Fibroblast of upper back skin (primary cell): Measurements from ENCODE around the gene TIPARP.
"Not testable (repeated sequence)": the region's sequence is repeated elsewhere in the genome, so short reads cannot be mapped to it uniquely, and the experiment has no call there.

Experiments used
- DNase-seq: peaks from one replicate; pipeline ENCODE4 v3.0.0-alpha.2; 2013

The TIPARP gene

DNA sequence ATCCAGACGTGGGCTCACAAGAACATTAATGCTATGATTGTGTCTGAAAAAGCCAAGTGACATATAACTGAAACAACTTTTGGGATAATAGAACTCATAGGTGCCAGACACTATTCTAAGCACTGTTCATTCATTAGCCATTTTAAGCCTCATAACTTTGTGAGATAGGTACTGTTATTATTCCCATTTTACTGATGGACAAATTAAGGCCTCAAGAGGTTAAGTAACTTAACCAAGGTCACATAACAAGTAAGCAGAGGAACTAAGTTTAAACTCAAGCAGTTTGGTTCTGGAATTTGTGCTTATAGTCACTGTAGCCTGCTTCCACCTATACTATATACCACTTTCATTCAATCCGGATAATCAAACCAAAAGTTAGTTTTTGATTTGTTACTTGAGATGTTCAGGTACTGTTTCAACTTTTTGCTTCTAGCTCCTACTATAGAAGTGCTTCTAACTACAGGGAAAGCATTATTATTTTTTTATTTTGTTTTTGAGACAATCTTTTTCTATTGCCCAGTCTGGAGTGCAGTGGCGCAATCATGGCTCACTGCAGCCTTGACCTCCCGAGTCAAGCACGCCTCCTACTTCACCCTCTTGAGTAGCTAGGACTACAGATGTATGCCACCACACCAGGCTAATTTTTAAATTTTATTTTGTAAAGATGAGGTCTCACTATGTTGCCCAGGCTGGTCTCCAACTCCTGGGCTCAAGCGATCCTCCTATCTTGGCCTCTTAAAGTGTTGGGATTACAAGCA is 41.9 kb downstream of the TIPARP start:
- no peak for DNase-seq

DNA sequence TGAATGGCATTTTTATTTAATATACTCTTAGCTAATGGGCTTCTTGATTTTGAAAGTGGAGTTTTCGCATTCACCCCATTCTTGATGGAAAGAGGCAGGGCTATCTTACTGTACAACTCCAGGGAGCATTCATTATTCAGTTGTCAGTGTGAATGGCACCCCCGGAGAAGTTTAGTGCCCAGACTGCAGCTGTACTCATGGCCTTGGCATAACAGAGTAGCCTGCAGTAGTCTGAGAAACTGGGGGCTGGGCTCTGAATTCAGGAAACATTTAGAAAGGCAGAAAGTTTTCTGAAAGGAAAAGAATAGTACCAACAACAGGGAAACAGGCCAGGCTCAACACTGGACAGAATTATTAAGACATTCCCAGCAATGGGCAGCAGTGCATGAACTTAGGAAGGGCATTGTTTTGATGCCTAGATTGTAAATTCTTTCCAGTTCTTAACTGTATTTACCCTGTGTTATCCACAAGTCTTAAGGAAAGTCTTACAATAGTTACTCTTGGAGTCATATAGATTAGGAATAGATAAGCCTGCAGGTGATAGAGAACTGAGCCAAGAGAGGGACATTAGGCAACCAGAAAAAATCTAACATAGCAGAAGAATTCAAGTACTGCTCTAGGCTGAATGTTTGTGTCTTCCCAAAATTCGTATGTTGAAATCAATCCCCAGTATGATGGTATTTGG is 44.4 kb downstream of the TIPARP start:
- no peak for DNase-seq

DNA sequence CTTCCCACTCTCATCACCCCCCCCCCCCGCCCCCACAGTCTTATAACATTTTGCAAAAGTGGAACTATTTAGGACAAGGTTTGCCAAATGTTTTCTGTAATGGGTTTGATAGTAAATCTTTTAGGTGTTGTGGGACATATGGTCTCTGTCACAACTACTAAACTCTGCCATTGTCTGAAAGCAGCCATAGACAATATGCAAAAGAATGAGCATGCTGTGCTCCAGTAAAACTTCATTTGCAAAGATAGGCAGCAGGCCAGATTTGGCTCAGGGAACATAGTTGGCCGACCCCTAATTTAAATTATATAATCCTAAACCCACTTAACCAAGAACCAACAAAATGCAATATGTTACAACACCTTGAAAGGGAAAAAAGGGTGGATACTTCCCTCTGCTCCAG is 46.4 kb downstream of the TIPARP start:
- DNase-seq = no peak

GRCh38 chr3:156721687-156722618 is 47.6 kb downstream of the TIPARP start:
- DNase-seq = no peak

GRCh38 chr3:156723182-156723619 is 48.8 kb downstream of the TIPARP start:
- peak; percentile 28 for DNase-seq

DNA sequence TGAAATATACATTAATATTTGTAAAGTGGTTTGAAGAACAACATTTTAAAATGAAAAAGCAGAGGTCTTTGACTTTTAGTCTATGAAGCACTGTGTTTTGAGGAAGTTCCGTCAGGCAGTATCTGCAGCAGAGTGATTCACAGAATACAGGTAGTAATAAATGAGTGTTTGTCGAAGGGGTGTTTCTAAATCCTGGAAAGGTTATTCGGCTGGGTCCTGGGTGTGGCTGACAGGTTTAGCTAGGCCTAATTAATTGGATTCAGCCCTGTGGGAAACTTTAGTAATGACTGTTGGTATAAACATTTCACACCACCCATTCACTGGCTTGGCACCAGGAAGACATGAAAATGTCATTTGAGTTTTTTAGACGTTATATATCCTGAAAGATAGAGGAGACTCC is 51.3 kb downstream of the TIPARP start:
- no peak for DNase-seq

DNA sequence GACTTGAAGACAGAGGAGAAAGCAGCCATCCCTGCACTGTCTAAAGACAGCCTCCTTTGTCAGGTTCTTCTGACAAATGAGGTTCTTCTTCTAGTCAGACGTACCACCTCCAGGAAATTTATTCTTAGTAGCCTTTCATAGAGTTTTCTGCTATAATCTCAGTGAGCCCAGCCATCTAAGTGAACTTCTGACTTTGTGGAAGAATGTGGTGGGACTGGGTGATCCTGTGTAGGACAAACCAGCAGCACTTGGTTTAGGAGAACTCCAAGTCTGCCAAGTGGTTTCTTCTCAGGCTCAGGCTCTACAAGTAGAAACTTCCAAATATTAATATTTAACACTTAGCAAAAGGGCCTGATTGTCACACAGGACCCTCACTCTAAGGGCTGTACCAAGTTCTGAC is 52.1 kb downstream of the TIPARP start:
- DNase-seq = no peak

GRCh38 chr3:156727519-156728205 is 53.3 kb downstream of the TIPARP start:
- no peak for DNase-seq

DNA sequence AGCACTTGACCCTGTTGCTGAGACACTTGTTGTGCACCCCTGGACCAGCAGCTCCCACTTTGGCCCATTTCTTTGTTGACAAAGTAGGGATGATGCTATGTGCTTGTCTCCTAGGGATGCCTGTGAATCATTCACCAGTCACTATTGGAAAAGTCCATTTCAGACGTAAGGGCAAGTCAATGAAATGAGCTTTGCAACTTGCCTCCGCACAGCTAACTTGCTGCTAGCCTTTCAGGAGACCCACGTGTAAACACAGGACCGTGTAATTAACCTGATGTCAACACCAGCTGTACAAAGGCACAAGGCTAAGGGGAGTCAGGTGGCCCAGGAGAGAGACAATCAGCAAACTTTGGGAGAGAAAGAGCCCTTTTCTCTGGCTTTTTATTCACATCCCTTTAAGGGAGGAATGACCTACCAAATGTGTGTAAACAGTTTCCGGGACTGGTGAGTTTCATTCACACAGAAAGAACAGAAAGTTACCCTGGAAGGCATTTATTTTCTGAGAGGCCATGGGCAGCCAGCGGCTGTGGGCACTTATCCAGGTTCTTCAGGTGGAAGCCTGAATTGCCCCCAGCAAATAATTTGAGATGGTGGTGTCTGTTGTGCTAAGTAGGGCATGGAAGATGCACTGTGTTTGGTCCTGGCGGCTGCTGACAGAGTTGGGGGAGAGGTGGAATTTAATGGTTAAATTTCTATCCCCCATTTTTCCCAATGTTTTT is 54.0 kb downstream of the TIPARP start:
- DNase-seq = no peak

DNA sequence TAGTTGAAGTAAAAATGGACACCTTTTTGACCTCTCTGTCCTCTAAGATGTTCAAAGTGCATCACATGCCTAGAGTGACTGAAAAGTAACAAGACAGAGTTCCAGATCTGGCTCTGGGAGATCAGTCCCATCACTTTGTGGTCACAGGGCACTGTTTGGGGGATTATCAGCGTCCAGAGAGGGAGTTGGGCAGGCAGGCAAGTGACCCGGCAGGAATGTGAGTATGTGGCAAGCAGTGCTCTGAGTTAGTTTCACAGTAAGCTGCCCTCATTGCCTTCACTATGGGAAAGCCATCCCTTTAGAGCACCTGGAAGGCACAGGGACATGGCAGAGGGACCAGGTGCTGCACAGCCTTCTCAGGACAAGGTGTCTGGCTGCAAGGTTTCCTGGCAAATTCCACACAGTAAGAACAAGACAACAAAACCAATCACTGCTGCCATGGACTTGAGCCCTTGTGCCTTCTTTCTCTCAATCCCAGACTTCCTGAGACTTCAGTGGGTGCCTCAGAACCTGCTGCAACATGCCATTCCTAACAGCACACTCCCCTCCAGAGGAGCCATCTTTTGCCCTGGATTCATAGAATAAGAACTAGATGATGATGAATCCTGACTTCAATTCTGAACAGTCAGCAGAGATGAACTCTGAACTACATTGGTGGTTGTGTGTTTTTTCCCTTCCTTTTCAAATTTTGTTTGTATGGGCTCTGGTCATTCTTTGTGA is 55.2 kb downstream of the TIPARP start:
- DNase-seq = no peak

- no peak for DNase-seq
Measured at GRCh38 chr3:156731813-156732212, 57.4 kb downstream of the TIPARP start.

DNA sequence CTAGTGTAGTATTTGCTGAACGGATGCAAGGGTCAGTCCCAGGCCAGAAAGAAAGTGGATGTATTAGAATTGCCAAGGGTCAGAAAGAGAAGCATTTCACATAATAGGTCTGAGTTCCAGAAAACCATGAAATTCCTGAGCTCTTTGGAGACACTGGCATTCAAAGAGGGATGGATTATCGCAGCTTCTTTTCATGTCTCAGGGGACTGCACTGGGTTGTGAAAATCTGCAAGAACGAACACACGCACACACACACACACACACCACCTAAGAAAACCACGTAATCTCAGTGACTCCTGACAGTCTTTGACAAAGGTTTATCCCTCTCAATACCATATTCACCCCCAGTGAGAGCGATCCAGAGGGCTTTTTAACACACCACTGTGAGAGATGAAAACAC is 57.9 kb downstream of the TIPARP start:
- DNase-seq = peak; percentile 63

- no peak for DNase-seq
Measured at GRCh38 chr3:156732715-156733421, 58.5 kb downstream of the TIPARP start.

GRCh38 chr3:156734661-156735060 is 60.3 kb downstream of the TIPARP start:
- peak; percentile 66 for DNase-seq

DNA sequence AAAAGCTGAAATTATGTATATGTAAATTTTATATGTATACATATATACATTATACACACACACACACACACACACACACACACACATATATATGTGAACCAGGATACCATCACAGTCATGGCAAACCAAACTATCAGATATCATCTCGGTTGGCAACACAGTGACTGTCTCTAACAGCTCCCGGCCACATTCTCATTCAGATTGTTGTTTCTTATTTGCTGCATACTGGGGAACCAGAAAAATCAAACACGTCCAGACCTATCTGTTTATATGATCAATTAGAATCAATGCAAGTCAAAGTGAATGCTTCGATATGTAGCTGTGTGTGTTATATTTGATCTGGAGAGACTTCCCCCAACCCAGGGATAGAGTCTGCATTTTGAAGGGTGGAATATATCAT is 61.1 kb downstream of the TIPARP start:
- no peak for DNase-seq

GRCh38 chr3:156737049-156737448 is 62.7 kb downstream of the TIPARP start:
- DNase-seq = not testable (repeated sequence)

GRCh38 chr3:156738251-156738650 is 63.9 kb downstream of the TIPARP start:
- no peak for DNase-seq

GRCh38 chr3:156739976-156740375 is 65.6 kb downstream of the TIPARP start:
- DNase-seq = no peak

- DNase-seq = not testable (repeated sequence)
Measured at GRCh38 chr3:156740581-156740980, 66.2 kb downstream of the TIPARP start.

DNA sequence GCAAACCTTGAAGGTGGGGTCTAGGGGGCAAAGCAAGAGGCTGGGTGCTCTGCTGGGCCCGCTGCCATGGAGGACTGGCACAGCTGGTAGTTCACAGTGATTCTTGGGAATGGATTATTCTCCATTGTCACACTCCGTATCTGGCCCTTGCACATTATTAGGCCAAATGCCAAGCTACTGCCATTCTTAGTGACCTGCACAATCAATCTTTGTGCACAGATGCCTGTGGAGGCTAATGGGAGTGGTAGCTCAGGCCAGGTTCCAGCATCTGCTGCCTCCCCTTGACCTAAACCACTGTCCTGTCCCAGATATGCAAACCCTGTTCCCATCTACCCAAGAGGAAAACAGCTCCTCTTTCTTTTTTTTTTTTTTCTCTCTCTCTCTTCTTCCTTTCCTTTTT is 67.5 kb downstream of the TIPARP start:
- no peak for DNase-seq

- no peak for DNase-seq
Measured at GRCh38 chr3:156742401-156742800, 68.0 kb downstream of the TIPARP start.
